ENCODE results near the gene MUC4.
"Not testable (repeated sequence)": the region's sequence is repeated elsewhere in the genome, so short reads cannot be mapped to it uniquely, and the experiment has no call there.

The MUC4 gene

GRCh38 chr3:195809796-195810454 lies 1.8 kb downstream of the MUC4 start:
- DNase-seq, result no peak

DNA sequence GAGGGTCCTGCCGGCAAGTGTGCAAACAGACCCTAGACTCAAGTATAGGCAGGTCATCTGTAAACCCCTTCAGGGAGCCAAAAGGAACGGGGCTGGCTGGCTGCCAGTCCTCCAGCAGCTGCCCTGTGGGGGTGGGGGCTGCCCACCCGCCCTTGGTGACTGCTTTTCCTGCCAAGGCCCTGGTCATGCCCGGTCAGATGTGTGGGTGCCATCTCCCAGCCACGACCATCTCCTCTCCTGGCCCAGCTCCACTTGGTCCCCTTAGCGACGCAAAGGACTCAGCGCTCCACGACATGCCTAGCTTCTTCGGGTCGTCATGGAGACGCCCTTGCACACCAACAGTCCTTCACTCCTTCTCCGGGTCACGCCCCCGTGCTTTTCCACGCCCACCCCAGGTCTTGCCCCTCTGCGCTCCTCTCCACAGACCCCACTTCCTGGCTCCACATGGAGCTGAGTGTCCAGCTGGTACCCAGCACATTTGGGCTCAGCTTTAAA lies 2.4 kb downstream of the MUC4 start:
- DNase-seq, result peak; percentile 83

GRCh38 chr3:195808741-195809290 lies 2.9 kb downstream of the MUC4 start:
- no peak for DNase-seq

GRCh38 chr3:195807681-195808121 lies 4.0 kb downstream of the MUC4 start:
- peak; percentile 86 for DNase-seq

DNA sequence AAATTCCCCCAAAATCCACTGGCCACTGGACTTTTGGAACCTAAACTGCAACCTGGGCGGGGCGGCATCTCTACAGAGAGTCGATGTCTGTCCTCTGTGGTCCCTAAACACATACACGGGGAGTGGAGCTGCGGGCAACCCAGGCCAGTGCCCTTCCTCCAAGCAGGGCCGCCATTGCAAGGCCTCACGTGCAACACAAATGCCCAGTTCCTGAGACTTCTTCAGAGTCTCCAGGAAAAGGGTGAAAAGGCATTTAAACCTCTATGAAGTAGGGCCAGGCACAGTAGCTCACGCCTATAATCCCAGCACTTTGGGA lies 4.9 kb downstream of the MUC4 start:
- DNase-seq, result no peak

DNA sequence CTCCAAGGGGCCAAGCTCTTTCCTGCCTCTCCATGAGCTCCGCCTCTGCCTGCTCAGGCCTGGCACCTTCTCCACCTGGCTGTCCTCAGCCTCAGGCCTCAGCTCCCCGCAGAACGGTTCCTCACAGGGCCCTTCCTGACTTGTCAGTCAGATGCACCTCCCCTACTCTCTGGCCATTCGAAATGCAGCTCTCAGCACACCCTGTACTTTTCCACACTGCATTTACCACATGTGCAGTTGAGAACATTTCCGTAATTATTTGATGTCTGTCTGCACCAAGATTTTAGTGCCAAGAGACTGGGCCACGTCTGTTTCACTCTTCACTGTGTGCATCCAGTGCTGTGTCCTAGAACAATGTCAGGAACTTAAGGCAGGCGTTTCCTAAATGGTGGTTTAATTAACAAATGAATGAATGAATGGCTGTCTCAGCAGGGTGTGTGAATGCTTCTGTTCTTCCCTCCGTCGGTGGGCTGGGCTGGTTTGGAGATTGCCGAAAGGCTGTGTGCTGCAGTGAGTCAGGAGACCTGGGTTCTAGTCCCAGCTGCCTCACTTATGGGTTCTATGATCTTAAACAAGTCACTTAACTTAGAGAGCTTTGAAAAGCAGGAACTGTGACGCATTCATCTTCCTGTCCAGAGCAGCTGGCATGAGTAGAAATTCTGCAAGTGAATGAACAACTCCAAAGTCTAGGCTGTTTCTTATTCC lies 5.4 kb downstream of the MUC4 start:
- peak; percentile 28 for DNase-seq

GRCh38 chr3:195805588-195805987 lies 6.1 kb downstream of the MUC4 start:
- not testable (repeated sequence) for DNase-seq

GRCh38 chr3:195805181-195805580 lies 6.5 kb downstream of the MUC4 start:
- no peak for DNase-seq

GRCh38 chr3:195803289-195803908 lies 8.3 kb downstream of the MUC4 start:
- DNase-seq, result no peak

DNA sequence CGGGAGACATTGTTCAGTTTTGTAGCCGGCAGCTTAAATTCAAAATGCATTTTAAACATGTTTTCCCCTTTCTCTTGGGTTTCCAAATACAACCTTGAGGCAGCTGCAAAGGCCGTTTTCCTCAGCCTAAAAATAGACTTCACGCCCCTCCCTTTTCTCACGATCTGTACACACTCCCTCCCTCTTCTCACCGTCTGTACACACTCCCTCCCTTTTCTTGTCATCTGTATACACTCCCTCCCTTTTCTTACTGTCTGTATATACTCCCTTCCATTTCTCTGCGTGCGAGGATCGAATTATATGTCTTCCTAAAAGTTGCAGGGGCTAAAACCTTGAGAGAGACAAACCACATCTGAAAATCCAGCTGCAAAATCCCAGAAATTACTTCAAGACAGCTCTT lies 8.9 kb downstream of the MUC4 start:
- DNase-seq, result no peak

DNA sequence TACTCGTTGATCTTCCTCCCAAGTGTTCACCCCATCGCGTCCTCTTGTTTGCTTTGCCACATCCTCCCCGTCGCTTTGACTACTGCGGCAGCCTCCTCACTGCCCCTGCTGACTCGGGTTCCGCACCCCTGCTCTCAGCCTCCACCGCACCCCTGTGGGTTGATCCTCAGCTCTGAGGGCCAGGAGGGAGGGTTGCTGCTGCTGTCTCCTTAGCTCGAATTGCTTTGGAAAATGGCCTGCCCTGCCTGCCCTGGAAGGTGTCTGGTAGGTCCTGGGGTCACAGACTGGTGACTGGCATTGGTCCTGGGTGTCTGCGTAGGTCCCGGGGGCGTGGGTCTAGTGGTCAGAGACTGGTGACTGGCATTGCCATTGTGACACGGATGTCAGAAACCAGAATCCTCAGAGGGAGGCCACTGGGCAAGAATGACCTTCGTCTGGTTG lies 9.4 kb downstream of the MUC4 start:
- no peak for DNase-seq

- no peak for DNase-seq
Observed at GRCh38 chr3:195801251-195802183, 10.2 kb downstream of the MUC4 start.

DNA sequence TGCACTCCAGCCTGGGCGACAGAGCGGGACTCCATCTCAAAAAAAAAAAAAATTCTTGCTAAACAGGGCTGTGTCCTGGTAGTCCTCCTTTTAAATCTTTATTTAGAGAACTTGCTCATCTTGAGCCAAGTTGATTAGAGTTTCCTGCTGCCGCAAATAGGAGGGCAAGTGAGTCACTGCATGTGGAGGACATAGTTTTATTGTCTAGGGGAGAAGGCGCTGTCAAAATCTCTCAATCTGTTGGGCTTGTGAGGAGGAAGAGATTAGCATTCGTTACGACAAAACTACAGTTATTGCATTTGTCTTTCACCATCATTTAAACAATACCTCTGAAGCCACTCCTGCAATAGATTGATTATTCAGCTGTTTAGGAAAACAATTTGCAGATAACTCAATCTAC lies 11.5 kb downstream of the MUC4 start:
- DNase-seq, result no peak

- DNase-seq, result no peak
Observed at GRCh38 chr3:195796795-195797194, 14.9 kb downstream of the MUC4 start.

GRCh38 chr3:195794708-195795107 lies 17.0 kb downstream of the MUC4 start:
- DNase-seq, result no peak

DNA sequence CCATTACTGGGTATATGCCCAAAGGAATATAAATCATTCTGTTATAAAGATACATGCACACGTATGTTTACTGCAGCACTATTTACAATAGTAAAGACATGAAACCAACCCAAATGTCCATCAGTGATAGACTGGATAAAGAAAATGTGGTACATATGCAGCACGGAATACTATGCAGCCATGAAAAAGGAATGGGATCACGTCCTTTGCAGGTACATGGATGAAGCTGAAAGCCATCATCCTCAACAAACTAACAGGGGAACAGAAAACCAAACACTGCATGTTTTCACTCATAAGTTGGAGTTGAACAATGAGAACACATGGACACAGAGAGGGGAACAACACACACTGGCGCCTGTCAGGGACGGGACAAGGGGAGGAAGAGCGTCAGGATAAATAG lies 19.1 kb downstream of the MUC4 start:
- not testable (repeated sequence) for DNase-seq

DNA sequence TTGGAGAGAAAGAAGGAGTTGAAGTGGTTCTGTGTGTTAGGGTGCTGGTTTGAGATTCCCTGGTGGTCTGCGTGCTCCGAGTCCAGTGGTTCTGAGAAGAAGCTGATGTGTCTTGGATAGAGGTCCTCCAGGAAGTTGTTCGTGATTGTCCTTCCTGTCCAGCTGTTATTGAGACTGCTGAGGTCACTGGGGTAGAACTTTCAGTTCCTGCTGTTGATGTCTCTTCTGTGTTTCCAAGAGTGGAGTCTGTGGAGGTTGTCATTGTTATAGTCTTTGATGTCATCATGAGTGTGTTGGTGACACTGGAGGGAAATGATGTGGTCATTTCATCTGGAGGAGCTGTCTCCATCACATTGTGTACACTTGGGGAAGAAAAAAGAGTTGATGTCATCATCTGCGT lies 20.8 kb downstream of the MUC4 start:
- no peak for DNase-seq

DNA sequence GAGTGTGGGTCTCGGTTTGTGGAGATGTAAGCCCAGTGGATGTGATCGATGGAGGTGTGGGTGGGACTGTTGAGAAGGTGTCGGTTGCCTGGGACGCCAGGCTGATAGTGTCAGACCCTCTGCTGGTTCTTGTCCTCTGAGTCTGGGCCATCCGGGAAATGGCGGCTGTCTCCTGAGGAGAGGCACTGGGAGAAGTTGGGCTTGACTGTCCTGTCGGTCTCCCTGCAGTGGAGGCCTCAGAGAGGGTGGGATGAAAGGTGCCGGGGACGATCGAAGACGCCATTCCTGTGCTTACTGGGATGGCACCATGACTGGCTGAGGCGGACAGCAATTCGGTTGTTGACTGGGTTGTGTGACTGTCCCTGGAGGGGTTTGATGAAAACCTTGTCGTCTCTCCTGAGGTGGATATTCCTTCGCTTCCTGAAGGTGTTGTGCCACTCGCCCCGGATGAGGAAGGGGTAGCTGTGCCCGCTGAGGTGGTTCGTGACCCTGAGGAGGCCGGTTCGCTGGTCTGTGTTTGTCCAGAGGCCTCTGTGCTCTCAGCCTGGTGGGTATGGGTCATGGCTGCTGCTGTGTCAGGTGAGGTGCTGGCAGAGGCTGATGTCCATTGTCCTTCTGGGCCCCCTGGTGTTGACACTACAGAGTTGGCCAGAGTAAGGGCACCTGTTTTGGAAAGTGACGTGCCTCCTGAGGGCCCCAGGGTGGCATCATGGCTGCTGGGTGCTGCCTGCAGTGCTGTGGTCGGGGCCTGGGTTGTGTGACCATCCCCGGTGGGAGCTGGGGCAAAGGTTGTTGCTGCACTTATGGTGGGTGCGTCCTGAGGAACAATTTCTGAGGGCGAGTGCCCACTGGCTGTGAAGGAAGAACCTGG lies 22.8 kb downstream of the MUC4 start:
- no peak for DNase-seq

DNA sequence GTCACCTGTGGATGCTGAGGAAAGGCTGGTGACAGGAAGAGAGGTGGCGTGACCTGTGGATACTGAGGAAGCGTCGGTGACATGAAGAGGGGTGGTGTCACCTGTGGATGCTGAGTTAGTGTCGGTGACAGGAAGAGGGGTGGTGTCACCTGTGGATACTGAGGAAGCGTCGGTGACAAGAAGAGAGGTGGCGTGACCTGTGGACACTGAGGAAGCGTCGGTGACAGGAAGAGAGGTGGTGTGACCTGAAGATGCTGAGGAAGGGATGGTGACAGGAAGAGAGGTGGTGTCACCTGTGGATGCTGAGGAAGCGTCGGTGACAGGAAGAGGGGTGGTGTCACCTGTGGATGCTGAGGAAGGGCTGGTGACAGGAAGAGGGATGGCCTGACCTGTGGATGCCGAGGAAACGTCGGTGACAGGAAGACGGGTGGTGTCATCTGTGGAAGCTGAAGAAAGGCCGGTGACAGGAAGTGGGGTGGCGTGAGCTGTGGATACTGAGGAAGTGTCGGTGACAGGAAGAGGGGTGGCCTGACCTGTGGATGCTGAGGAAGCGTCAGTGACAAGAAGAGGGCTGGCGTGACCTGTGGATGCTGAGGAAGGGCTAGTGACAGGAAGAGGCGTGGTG lies 25.8 kb downstream of the MUC4 start:
- DNase-seq, result not testable (repeated sequence)

DNA sequence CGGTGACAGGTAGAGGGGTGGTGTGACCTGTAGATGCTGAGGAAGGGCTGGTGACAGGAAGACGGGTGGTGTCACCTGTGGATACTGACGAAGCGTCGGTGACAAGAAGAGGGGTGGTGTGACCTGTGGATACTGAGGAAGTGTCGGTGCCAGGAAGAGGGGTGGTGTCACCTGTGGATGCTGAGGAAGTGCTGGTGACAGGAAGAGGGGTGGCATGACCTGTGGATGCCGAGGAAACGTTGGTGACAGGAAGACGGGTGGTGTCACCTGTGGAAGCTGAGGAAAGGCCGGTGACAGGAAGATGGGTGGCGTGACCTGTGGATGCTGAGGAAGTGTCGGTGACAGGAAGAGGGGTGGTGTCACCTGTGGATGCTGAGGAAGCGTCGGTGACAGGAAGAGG lies 27.7 kb downstream of the MUC4 start:
- not testable (repeated sequence) for DNase-seq

GRCh38 chr3:195781236-195781635 lies 30.5 kb downstream of the MUC4 start:
- not testable (repeated sequence) for DNase-seq
